ENCODE data around the gene NEURL1B.
A peak's percentile ranks its signal among the peaks of the same experiment; 100 is the strongest.
"Not testable (repeated sequence)": the region's sequence is repeated elsewhere in the genome, so short reads cannot be mapped to it uniquely, and the experiment has no call there.

The NEURL1B gene

DNA sequence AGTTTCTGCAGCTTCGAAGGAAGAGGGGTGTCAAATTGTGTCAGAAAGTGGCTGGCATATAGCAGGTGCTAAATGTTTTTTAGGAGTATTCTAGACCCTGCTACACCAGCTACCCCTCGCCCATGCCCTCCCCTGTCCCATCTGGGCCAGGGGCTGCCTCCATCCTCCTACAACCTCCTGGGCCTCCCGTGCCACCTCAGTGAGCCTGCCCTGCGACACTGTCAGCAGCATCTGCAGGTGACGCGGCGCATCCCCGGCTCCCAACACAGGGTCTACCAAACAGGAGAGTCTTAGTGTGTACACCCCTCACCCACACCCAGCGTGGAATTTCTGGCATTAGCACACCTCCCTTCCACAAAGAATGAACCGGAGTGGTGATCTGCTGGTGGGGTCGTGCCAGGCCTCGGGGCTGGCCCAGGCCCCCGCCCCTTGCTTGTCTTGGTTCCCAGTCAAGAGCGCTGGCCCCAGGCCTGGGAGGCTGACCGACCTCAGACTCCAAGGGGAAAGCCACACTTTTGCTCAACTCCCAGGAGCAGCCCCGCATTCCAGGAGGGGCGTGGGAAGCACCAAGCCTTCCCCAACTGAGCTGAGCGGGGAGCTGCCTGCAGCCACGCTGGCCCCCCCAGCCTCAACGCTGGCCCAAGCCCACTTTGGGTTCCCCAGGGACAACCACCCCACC, 55.2 kb downstream of the NEURL1B start:
- no peak for DNase-seq (ENCODE audit: low spot score)

DNA sequence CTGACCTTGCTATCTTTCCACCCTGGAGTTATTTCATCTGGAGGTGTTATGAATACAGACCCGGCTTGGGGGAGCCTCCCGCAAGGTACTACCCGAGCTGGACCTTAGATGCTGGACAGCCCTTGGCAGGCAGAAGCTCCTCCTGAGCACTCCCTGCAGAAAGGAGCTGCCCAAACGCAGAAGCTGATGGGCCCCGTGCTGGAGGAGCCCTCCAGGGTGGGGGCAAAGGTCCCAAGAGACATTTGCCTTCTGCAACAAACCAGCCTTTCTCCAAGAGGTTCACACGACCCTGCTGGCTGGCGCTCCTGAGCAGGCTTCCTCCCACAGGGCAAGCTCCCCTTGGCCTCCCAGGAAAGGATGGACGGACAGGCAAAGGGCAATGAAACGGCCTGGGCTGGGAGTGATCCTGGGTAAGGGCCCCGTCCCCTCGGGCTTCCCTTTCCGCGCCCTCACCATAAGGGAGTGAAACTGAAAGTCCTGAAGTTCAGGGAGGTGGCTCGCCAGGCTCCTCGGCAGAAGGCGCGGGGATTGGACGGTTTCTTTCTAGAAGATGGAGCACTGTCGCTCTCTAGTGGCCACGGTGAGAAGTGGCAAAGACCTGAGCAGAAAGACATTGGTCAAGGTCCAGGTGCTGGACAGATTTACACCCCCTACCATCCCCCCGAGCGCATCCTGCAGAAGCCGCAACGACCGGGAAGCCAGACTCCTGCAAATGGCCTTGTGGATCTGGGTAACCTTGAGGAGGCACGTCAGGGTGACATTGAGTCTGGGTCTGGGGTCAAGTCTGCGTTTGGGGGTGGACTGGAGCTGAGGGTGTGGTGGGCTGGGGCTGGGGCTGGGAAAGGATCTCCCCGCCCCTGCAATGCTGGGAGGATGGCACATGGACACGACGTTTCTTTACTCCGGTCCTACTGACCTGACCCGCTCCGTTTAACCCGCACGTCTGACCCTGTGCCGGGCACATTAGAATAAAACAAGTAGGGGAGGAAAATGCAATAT, 56.4 kb downstream of the NEURL1B start:
- peak; percentile 82 for DNase-seq (ENCODE audit: low spot score)

DNA sequence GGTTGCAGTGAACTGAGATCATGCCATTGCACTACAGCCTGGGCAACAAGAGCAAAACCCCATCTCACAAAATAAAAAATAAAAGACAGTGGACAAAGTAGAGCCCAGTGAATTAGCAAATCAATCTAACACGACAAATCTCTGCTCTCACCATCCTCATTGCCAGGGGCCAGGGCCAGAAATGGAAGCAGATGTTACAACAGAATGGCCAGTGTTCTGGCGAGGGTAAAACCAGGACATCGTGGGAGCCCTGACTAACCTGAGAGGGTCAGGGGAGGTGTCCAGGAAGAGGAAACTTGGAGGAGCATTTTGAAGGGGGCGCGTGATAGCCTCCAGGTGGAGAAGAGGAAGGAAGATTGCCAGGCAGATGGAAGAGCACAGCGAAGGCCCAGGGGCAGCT, 58.4 kb downstream of the NEURL1B start:
- DNase-seq (ENCODE audit: low spot score), result no peak

DNA sequence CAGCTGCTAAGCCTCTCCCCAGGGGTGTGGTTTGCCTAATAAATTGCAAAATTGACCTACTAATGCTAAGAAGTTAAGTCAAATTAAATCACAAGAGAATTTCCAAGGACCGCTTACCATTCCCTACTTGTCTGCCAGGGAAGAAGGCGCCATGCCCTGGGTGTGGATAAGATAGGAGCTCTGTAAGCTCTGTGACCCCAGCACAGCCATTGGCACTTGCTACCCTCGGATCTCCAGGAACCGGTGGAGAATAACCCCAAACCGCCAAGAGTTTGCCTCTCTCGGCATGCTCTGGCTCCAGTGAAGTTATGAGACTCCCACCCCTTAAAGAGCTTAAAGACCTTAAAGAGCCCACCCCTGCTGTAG, 58.9 kb downstream of the NEURL1B start:
- DNase-seq (ENCODE audit: low spot score), result no peak

DNA sequence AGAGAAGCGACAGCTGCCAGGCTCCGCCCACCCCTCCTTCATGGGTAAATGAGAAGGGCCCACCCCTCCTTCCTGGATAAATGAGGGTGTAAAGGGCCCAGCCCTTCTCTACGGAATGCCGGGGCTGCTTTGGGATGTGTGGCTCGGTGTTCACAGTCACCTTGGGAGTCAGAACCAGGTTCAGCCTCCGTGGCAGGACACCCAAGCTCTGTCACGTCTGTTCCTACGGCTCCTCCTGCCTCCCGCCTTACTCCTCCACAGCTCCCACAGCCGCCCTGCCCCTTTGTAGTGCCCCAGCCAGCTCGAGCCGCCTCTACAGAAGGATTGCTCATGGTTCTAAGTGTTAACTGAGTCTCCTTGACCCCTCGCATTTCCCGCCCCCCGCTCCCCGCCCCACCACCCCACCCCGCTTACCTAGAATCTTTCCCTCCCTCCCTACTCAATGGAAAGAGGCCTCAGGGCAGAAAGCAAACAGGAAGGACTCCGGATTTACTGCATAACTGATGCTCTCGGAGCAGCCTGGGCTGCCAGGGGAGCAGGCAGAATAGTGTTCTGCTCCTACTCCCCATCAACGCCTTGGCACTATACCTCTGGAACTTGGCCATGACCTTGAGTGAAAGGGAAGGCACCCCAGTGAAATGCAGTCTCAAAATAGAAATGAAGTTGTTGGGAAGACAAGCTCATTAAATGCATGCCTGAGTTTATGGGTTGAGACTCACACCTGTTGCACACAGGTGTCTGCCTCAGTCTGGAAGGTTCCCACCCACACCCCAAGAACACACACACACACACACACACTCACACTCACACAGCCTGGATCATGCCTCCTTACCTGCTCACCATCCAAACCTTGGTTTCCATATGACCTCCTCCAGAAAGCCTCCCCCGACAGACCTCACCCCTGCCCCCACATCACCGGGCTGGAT, 59.6 kb downstream of the NEURL1B start:
- DNase-seq (ENCODE audit: low spot score), result no peak

DNA sequence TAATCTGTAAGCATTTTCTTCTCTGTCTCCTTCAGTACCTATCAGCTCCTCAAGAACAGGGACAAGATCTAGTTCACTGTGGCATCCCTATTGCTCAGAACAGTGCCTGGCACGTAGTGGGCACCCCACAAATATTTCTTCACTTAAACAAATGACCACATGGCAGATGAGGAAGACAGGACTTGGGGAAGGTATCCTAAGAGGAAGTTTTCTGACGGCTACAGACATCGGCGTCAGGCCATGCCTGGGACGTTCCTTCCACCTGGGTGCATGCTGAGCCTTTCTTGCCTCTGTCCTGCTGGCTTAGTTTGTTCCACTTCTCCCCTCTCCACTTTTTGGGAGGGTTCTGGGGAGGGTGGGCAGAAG, 60.2 kb downstream of the NEURL1B start:
- DNase-seq (ENCODE audit: low spot score), result no peak

DNA sequence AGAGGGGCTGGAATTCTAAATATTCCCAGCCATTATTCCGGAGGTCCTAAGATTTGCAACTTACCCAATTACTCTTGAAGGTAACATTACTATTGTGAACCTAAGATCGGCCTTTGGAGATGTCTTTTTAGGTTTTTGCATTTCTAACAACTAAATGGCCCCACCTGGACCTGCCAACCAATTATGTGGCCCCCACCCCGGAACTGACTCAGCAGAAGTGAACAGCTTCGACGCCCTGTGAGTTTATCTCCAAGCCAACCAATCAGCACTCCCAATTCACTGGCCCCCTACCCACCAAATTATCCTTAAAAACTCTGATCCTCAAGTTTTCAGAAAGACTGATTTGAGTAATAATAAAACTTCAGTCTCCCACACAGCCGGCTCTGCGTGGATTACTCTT, 62.9 kb downstream of the NEURL1B start:
- DNase-seq (ENCODE audit: low spot score), result no peak

DNA sequence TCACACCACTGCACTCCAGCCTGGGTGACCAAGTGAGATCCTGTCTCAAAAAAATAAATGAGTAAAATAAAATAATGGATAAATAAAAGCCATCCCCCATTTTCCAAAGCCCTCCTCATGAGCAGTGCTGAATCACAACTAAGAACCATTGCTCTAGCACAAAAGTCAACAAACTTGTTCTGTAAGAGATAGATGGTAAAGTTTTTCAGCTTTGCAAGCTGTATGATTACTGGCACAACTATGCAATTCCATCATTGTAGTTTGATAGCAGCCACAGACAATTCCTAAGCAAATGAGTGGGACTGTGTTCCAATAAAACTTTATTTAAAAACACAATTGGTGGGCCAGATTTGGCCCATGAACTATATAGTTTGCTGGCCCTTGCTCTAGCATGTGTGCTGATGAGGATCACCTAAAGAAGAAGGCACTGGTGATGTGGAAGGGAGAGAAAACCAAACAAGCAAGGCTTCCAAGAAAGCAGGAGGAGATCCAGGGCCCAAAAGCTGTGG, 64.6 kb downstream of the NEURL1B start:
- no peak for DNase-seq (ENCODE audit: low spot score)

DNA sequence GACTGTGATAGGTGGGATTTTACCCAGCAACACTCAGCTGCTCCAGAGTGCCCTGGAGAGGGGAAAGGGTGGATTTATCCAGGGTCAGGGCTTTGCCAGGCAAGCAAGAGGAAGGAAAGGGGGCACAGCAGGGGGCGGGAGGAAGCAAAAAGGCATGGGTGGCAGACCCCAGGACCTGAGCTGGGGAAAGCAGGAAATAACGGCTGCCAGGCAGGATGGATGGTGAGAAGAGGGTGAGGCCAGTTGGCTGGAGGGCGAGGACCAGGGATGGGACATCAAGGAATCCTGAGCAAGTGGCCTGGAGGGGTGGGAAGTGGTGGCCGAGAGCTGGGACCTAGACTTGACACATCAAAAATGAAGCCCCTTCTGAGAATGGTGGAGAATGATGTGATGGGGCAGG, 65.7 kb downstream of the NEURL1B start:
- no peak for DNase-seq (ENCODE audit: low spot score)

DNA sequence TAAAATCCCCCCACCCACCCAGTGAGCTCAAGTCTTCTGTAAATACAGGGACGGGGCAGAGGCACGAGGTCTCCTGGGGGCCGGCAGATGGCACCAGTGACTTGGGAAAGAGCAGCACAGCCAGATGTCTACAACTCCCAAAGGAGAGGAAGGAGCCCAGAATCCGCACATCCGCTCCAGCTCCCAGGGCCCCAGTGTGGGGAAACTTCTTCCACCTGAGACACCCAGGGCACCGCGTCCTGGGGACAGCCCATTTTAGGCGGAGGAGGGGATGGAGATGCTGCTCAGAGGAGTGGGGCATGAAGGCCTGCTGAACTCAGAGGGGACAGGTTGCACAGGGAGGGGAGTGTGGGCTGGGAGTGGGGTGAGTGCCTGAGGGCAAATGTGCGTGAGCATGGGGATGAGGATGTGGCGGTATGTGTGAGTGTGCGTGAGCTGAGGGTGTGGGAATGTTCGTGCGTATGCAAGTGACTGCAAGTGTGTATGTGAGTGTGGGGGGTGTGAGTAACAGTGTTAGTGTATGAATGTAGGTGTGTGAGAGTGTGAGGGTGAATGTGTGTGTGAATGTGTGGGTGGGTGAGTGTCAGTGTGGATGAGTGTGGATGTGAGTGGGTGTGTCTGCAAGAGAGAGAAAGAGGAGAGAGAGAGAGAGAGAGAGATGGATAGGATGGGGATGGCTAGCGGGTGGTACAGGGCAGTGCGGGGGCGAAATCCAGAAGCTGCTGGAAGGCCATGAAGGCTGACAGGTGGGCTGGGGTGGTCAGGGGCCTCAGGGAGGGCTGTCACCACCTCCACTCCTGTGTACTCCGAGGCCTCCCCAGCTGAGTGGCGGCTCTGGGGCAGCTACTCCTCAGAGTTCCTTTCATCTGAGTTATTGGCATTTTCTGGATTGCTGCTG, 66.5 kb downstream of the NEURL1B start:
- peak; percentile 85 for DNase-seq (ENCODE audit: low spot score)

DNA sequence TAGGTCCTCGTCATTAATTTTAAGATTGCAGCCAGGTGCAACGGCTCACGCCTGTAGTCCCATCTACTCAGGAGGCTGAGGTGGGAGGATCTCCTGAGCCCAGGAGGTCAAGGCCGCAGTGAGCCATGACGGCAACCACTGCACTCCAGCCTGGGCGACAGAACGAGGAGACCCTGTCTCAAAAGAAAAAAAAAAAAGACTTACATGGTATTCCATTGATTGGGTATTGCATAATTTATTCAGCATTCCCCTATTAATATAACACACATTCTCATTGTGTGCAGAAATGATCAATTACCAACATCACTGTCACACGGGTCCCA, 67.1 kb downstream of the NEURL1B start:
- DNase-seq (ENCODE audit: low spot score), result no peak

DNA sequence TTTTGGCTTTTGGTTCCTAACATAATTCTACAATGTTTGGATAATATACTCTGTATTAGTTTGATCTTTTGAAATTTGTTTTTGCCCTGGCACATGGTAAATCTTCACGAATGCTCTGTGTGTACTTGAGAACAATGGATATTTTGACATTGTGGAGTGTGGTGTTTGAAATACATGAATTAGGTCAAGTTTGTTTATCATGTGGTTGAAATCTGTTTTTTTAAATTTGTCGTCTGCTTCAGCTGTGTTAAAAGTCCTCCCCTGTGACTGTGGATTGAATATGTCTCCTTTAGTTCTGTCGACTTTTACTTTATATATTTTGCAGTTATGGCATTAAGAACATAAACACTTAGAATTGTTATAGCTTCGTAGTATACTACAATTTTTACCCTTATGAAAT, 69.6 kb downstream of the NEURL1B start:
- no peak for DNase-seq (ENCODE audit: low spot score)

DNA sequence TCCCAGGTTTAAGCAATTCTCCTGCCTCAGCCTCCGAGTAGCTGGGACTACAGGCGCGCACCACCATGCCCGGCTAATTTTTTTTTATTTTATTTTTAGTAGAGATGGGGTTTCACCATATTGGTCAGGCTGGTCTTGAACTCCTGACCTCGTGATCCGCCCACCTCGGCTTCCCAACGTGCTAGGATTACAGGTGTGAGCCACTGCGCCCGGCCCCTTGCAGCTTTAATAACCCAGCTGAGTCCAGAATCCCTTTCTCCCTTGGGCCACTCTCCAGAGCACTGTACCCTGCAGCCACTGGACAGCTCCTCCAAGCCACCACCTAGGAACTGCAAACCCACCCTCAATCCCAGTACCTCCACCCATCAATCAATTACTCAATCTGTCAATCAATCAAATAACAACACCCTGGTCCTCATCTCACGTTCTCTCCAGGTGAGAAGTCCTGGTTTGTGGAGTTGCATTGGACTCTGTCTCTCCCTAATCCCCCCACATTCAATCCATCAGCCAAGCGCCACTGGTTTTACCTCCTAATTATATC, 70.3 kb downstream of the NEURL1B start:
- DNase-seq (ENCODE audit: low spot score), result not testable (repeated sequence)

DNA sequence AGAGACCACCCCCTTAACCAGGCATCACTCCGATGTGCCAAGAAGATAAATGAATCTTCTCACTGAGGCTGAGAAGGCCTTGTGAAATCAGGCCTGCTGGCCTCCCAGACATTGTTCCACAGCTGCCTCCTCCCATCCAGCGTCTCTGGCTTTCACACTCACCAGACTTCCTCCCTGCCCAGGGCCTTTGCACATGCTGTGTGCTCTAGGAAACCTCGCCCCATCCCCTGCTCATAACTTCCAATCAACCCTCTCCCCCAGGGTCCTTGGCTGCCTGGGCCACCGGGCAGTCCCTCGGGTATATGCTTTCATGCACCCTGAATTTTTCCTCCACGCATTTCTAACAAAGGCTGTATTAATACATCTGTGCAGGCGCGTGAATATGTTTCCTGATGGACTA, 71.5 kb downstream of the NEURL1B start:
- DNase-seq (ENCODE audit: low spot score), result no peak

DNA sequence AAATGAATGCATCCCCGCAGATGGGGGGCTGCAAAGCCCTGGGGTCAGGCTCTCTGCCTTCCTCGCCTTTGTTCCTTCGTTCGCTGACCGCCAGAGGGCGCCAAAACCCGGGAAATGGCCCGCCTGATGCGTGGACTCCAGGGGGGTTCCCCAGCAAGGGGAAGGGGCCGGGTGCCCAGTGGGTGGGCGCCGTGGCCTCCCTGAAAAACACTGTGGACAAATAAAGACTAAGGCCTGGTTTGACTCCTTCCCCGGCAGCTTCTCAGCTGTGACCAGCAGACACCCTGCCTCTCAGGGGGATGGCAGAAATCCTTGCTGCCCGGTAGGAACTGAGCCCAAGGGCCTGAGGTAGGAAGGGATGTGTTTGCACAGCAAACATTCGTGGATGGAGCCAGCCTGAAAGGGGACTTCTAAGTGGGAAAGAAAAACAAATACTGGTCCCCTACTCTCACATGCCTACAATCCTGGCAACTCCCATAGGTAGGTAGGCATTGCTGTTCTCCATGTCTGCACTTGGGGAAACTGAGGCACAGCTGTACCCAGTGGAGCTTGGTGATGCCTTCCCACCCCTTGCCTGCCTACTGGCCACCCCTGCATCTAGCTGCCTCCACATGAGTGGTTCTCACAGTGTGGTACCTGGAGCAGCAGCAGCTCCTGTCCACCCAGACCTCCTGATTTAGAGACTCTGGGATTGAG, 72.2 kb downstream of the NEURL1B start:
- peak; percentile 83 for DNase-seq (ENCODE audit: low spot score)

DNA sequence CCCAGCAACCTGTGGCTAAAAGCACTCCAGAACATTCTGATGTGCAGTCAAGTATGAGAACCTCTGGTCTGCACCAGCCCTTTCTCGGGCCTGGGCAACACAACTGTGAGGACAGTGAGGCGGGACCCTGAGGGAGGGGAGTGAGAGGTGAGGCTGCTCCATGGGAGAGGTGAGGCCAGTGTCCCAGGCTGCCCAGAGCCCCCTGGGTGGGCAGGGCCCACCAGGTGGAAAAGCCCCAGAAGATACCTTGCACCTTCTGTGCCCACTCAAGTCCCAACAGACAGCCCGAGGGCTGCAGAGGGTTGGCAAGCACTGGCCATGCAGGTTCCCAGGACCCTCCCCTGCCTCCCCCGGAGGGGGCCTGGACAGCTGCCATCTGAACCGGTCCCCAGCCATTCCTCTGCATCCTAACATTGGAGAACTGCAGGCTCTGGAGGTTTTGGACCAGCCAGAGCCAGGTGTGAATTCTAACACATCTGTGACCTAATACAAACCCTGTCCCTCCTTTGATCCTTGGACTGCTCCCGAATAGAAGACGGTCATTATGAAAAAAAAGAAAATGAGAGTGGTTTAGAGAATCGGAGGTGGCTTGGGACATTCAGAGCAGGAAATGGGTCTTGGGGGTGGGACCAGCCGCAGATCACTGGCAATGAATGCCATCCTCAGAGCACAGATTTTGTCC, 72.9 kb downstream of the NEURL1B start:
- DNase-seq (ENCODE audit: low spot score), result no peak

DNA sequence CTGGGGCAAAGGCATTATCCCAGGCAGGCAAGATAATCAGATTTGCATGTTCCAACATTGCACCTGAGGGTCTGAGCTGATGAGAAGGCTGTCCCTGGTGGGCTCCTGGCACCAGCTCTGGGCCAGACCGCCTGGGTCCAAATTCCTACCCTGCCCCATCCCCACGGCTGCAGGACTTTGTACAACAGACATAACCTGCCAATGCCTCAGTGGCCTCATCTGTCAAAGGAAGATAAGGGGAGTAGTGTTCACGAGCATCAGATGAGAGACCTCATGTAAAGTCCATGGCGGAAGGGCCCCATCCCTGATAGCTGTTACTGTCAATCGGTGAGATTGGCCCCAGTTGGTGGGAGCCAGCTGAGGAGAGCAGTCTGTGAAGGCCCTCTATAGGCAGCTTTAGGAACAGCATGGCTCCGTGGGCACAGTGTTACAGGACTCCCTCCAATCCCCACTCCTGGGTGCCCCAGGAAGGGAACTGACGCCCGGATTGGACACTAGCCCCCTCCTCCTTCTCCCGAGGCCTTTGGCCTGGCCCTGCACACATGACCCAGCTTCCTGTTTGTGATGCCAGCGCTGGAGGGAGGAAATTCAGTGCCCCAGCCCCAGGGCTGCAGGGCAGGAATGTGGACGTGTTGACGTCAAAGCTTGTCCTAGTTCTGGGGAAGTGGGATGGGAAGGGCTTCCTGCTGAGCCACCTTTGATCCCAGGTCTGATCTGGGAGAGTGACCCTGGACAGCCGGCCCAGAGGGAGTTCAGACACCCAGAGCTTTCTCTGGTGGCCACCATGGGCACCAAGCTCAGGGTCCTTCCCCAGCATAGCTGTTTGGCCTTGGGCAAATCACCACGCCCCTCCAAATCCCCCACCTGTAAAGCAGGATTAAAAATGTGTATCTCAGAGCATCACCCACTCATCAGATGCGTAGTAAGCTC, 73.7 kb downstream of the NEURL1B start:
- DNase-seq (ENCODE audit: low spot score), result peak; percentile 77

DNA sequence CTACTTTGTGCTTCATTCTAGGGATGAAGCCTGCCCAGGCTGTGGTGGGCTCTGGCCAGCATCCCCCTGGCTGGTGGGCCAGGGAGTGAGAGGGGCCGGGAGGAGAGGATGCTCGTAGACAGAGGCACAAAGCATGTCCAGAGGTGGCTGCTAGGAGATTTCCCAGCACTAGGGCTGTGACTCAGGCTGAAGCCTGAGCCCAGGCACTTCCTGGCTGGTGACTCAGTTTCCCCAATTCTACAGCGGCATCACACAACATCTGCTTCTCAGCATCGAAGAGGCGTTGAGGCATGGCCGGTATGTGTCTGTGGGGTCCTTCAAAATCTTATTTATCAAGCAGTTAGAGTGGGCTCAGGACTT, 74.3 kb downstream of the NEURL1B start:
- no peak for DNase-seq (ENCODE audit: low spot score)
